ENCODE data around the gene GALNT9.

GALNT9 gene

DNA sequence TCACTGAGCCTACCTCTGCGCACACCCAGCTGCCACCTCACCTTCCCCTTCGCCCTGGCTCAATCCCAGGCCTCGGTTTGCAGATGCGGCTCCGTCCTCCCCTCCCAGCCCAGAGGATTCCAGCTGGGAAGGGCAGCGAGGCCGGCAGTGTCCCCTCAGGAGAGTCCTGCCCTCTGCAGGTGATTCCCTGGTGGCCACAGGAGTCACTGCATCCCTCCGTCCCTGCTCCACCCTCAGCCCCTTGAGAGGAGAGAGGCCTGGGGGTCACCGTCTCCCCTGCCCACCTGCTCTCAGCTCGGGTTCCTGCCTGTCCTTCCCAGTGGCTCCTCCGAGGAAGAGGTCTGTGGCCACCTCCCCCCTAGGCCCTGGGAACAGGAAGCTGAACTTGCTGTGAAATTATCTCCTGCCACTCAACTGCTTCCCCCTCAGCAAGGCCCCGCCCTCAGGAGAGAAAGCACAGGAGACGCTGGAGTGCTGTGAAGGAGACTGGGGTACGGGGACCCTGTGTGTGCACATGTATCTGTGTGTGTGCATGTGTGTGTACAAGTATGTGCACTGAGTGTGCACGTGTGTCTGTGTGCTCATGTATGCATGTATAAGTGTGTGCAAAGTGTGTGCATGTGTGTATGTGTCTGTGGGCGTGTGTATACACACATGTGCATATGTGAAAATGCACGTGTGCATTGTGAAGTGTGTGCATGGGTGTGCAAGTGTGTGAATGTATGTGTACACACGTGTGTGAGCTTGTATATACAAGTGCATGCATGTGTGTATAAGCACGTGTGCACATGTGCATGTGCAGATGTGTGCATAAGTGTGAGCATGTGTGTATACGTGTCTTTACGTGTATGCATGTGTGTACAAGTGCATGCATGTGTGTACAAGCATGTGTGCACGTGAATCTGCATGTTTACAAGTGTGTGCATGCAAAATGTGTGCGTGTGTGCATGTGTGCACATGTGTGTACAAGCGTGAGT is 13.2 kb upstream of the GALNT9 start:
- Mint-ChIP-seq H3K4me3 (no peak overlapping the region), H3K27ac (peak overlapping the region; percentile 28), H3K4me1 (peaks cover 51% of the 10 kb centered on the region), H3K36me3 (ENCODE audit: low read depth) (no peaks in the 10 kb centered on the region), H3K27me3 (ENCODE audit: low read depth, poor library complexity) (peaks cover 31% of the 10 kb centered on the region), H3K9me3 (no peaks in the 10 kb centered on the region)
- DNase-seq, result peak; percentile 61
- TF ChIP-seq, protein P1, sequence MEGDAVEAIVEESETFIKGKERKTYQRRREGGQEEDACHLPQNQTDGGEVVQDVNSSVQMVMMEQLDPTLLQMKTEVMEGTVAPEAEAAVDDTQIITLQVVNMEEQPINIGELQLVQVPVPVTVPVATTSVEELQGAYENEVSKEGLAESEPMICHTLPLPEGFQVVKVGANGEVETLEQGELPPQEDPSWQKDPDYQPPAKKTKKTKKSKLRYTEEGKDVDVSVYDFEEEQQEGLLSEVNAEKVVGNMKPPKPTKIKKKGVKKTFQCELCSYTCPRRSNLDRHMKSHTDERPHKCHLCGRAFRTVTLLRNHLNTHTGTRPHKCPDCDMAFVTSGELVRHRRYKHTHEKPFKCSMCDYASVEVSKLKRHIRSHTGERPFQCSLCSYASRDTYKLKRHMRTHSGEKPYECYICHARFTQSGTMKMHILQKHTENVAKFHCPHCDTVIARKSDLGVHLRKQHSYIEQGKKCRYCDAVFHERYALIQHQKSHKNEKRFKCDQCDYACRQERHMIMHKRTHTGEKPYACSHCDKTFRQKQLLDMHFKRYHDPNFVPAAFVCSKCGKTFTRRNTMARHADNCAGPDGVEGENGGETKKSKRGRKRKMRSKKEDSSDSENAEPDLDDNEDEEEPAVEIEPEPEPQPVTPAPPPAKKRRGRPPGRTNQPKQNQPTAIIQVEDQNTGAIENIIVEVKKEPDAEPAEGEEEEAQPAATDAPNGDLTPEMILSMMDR (IDR thresholded peaks at IDR 0.05), result peak; percentile 54

DNA sequence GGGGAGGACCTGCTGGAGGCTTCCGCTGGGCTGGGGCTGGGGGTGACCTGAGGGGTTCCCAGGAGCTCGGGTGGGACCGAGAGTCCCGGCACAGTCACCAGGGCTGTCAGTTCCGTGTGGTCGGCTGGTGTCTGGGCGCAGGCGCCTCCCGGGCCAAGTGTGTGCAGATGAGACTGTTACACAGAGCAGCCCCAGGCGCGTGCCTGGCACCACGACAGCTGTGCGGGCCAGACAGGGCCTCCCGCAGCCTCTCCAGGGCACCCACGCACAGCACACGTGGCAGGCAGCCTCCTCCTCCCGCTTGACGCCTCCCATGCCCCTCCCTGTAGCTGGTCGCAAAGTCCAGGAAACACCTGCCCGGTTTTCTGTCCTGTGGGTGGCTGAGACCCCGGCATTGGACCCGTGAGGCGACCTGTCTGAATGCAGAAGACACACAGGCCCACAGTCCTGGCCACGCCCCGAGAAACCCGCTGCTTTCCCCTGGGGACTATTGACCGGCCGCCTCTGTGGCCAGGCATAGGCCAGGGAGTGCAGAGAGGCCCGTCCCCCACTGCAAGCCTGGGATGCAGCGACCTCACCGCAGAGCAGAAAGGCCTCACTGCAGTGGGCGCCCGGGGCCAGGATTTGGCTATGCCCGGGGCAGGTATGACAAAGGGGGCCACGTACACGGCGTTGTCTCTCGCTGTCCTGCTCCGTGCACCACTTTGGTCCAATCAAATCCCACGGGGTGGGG is 12.1 kb upstream of the GALNT9 start:
- Mint-ChIP-seq H3K27me3 (ENCODE audit: low read depth, poor library complexity) (peaks cover 36% of the 10 kb centered on the region), H3K4me3 (no peak overlapping the region), H3K9me3 (no peaks in the 10 kb centered on the region), H3K4me1 (peaks cover 51% of the 10 kb centered on the region), H3K27ac (no peak overlapping the region), H3K36me3 (ENCODE audit: low read depth) (no peaks in the 10 kb centered on the region)
- DNase-seq, result no peak
- TF ChIP-seq, protein P1 (IDR thresholded peaks at IDR 0.05), result no peak

- Mint-ChIP-seq H3K9me3 (no peaks in the 10 kb centered on the region), H3K27ac (no peak overlapping the region), H3K27me3 (ENCODE audit: low read depth, poor library complexity) (peaks cover 42% of the 10 kb centered on the region), H3K4me1 (peaks cover 41% of the 10 kb centered on the region), H3K36me3 (ENCODE audit: low read depth) (no peaks in the 10 kb centered on the region), H3K4me3 (no peak overlapping the region)
- DNase-seq, result no peak
- TF ChIP-seq, protein P1 (IDR thresholded peaks at IDR 0.05), result no peak
Observed at GRCh38 chr12:132340266-132341035, 11.1 kb upstream of the GALNT9 start.

- H3K27ac Mint-ChIP-seq, result no peak overlapping the region
- DNase-seq, result no peak
- peaks cover 35% of the 10 kb centered on the region for H3K4me1 Mint-ChIP-seq
- no peaks in the 10 kb centered on the region for H3K36me3 Mint-ChIP-seq (ENCODE audit: low read depth)
- H3K9me3 Mint-ChIP-seq, result no peaks in the 10 kb centered on the region
- no peak overlapping the region for H3K4me3 Mint-ChIP-seq
- H3K27me3 Mint-ChIP-seq (ENCODE audit: low read depth, poor library complexity), result peaks cover 47% of the 10 kb centered on the region
- TF ChIP-seq, protein P1 (IDR thresholded peaks at IDR 0.05), result no peak
Observed at GRCh38 chr12:132339856-132340255, 10.5 kb upstream of the GALNT9 start.

DNA sequence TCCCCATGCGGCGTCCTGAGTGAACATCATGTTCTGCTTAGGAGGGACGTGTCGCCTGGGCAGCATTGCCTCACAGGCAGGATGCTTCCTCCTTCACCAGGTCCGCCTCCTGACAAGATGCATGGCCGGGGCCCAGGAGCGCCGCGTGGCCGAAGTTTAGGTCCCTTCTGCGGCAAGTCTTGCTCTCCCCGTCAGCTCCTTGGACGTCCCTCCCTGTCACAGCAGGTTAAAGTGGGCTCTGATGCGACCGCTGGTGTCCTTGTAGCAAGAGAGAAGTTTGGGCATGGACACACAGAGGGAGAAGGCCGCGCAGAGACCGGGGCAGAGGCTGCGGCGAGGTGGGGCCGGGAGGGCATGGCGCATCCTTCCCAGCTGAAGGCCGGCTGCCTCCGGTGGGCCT is 9.4 kb upstream of the GALNT9 start:
- Mint-ChIP-seq H3K36me3 (ENCODE audit: low read depth) (no peaks in the 10 kb centered on the region), H3K27me3 (ENCODE audit: low read depth, poor library complexity) (peaks cover 58% of the 10 kb centered on the region), H3K4me3 (no peak overlapping the region), H3K9me3 (no peaks in the 10 kb centered on the region), H3K4me1 (peaks cover 24% of the 10 kb centered on the region), H3K27ac (no peak overlapping the region)
- TF ChIP-seq, protein P1 (IDR thresholded peaks at IDR 0.05), result no peak
- DNase-seq, result no peak

All from nephron progenitor cell (in vitro differentiated cells).